Memory B cell (primary cell): ENCODE results near the gene ARHGEF11.

Source experiments
- ATAC-seq: fragments of 150-1000 bp; cut with Tn5 transposase; 2 replicates; pipeline ENCODE4 v1.10.0; 2021; ENCODE audit warnings: low read depth, mild to moderate bottlenecking, moderate library complexity
- DNase-seq, 2 donors: peaks; one replicate each; pipeline ENCODE4 v3.0.0; 2022; ENCODE audit warnings: low spot score in 2 of 2
- H3K27ac Mint-ChIP-seq: one replicate; pipeline ENCODE4 v1.8.0; 2022; ENCODE audit warnings: mild to moderate bottlenecking, moderate library complexity, mixed read lengths
- H3K27me3 Mint-ChIP-seq: one replicate; pipeline ENCODE4 v1.8.0; 2022; ENCODE audit warnings: mixed read lengths
- H3K36me3 Mint-ChIP-seq: one replicate; pipeline ENCODE4 v1.8.0; 2022; ENCODE audit warnings: mild to moderate bottlenecking, mixed read lengths
- H3K4me1 Mint-ChIP-seq: one replicate; pipeline ENCODE4 v1.8.0; 2022; ENCODE audit warnings: mixed read lengths
- H3K4me3 Mint-ChIP-seq: one replicate; pipeline ENCODE4 v1.8.0; 2022; ENCODE audit warnings: mild to moderate bottlenecking, moderate library complexity, mixed read lengths
- H3K9me3 Mint-ChIP-seq: one replicate; pipeline ENCODE4 v1.8.0; 2022; ENCODE audit warnings: mixed read lengths

The ARHGEF11 gene

GRCh38 chr1:156885314-156885713 is 160.2 kb downstream of the ARHGEF11 start:
- no peaks in the 10 kb centered on the region for H3K36me3 Mint-ChIP-seq
- DNase-seq (no peak), ATAC-seq (no peak)
- H3K27me3 Mint-ChIP-seq = peaks cover 31% of the 10 kb centered on the region
- peaks cover 2% of the 10 kb centered on the region for H3K4me1 Mint-ChIP-seq
- H3K9me3 Mint-ChIP-seq = no peaks in the 10 kb centered on the region
- H3K27ac Mint-ChIP-seq = no peak overlapping the region
- H3K4me3 Mint-ChIP-seq = no peak overlapping the region
